GM21717 (cell line): ENCODE measurements around the gene SCAMP1.
A peak's percentile ranks its signal among the peaks of the same experiment; 100 is the strongest.
"Not testable (repeated sequence)": the region's sequence is repeated elsewhere in the genome, so short reads cannot be mapped to it uniquely, and the experiment has no call there.

ENCODE experiments used
- ATAC-seq: cut with Tn5 transposase; IDR thresholded peaks from one replicate; pipeline ENCODE4 v1.9.1; 2021; ENCODE audit warnings: mild to moderate bottlenecking, moderate library complexity; ENCODE audit not compliant: unreplicated experiment

Gene SCAMP1

GRCh38 chr5:78359831-78360673 is at the start of gene SCAMP1:
TSS of gene SCAMP1 (plus strand) at chr5:78360617. CDS start at chr5:78360672, 55 bp downstream.
- peak; percentile 72 for ATAC-seq

- ATAC-seq: no peak
These were observed 42.9 kb upstream of the SCAMP1 start for GRCh38 chr5:78317515-78317914.

- no peak for ATAC-seq
These were observed 42.1 kb upstream of the SCAMP1 start for GRCh38 chr5:78318337-78318736.

- ATAC-seq: no peak
These were observed 40.0 kb upstream of the SCAMP1 start for GRCh38 chr5:78320401-78320800.

- ATAC-seq: no peak
These were observed 37.2 kb upstream of the SCAMP1 start for GRCh38 chr5:78323241-78323640.

- ATAC-seq: no peak
These were observed 33.5 kb upstream of the SCAMP1 start for GRCh38 chr5:78326930-78327329.

- ATAC-seq: no peak
These were observed 32.5 kb upstream of the SCAMP1 start for GRCh38 chr5:78327761-78328510.

GRCh38 chr5:78328585-78329173 is 31.7 kb upstream of the SCAMP1 start:
- no peak for ATAC-seq

- no peak for ATAC-seq
These were observed 28.8 kb upstream of the SCAMP1 start for GRCh38 chr5:78331523-78332080.

GRCh38 chr5:78334811-78335210 is 25.6 kb upstream of the SCAMP1 start:
- ATAC-seq: no peak

- ATAC-seq: no peak
These were observed 24.4 kb upstream of the SCAMP1 start for GRCh38 chr5:78335976-78336375.

- ATAC-seq: no peak
These were observed 23.7 kb upstream of the SCAMP1 start for GRCh38 chr5:78336698-78337097.

GRCh38 chr5:78339617-78340436 is 20.6 kb upstream of the SCAMP1 start:
- no peak for ATAC-seq

- no peak for ATAC-seq
These were observed 19.0 kb upstream of the SCAMP1 start for GRCh38 chr5:78341440-78341839.

GRCh38 chr5:78345485-78345884 is 14.9 kb upstream of the SCAMP1 start:
- ATAC-seq: no peak

GRCh38 chr5:78353520-78353919 is 6.9 kb upstream of the SCAMP1 start:
- ATAC-seq: no peak

GRCh38 chr5:78354066-78354670 is 6.2 kb upstream of the SCAMP1 start:
- no peak for ATAC-seq

GRCh38 chr5:78355561-78355960 is 4.9 kb upstream of the SCAMP1 start:
- no peak for ATAC-seq

GRCh38 chr5:78359455-78359830 is 974 bp upstream of the SCAMP1 start:
- ATAC-seq: not testable (repeated sequence)

GRCh38 chr5:78360674-78360923 is 182 bp downstream of the SCAMP1 start:
- no peak for ATAC-seq
